HG03095 (cell line): ENCODE data around the gene CENATAC.
"Not testable (repeated sequence)": the region's sequence is repeated elsewhere in the genome, so short reads cannot be mapped to it uniquely, and the experiment has no call there.

Experiments
- ATAC-seq: cut with Tn5 transposase; IDR thresholded peaks from one replicate; pipeline ENCODE4 v1.9.1; 2021; ENCODE audit warnings: moderate library complexity; ENCODE audit not compliant: unreplicated experiment

The CENATAC gene

DNA sequence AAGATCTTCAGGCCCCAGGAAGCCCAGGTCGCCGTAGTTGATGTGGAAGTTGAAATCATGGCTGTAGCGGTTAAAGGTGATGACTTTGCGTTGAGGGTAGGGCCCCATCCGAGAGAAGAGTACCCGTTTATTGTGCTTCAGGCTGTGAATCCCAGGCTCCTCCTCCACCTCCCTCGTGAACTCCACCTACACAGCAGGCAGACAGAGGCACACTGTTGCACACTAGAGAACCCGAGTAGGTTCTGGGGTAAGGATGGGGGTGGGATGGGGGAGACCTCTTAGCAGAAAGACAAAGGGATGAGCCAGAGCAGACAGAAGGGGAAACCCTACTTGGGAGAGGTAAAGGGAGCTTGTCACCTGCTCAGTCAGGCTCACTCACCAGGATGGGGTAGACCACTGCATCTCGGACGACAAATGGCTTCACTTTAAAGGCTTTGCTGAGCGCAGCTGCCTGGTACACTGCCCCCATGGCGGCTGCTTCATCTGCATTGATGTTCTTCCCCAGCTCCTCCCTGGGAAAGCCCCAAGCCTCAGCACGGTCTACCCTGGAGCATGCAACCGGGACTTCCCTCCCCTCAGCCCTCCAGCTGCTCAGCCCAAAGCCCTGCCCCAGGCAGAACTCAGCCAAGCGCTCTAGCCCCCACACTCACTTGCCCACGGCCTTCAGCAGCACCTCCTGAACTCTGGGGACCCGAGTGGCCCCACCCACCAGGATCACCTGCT, 53.7 kb downstream of the CENATAC start:
- peak; percentile 50 for ATAC-seq

DNA sequence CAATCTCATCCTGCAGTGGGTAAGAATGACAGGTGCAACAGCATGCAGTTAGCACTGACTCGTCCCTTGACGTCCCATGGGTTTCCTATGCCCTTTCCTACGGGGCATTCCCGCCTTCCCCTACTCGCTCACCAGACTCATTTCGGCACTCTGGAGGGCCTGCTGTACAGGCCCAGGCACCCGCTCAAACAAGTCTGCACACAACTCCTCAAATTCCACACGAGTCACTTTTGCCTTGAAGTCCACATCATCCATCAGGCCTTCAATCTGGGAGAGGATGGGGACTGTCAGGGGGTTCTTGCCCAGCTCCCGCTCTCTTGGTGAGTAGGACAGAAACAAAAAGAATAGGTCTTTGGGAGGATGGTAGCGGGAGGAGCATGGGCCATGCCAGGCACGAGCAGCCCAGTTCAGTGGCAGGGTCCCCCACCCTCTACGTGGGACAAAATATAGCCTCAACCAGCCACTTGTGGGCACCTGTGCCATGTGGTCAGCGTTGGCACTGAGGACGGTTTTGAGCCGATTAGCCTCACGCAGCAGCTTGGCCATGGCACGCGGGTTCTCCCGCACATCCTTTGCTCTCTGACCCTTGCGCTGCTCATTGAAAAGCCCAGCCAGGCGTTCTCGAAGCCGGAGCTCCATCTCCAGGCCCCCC, 54.4 kb downstream of the CENATAC start:
- no peak for ATAC-seq

DNA sequence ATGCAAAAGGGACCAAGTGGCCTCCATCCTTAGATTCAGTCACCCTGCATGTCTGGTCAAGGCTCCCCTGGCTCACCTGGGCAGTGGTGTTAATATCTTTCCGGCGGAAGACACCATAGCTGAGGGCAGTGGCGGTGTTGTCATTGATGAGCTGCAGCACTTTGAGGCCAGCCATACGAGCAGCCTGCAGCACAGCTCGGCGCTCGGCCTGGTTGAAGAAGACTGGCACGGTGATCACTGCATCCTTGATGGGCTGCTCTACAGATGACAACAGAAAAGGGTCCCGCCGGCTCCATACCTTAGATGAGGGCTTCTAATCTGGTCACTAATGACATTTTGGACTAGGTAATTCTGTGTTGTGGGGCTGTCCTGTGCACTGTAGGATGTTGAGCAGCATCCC, 56.5 kb downstream of the CENATAC start:
- ATAC-seq = no peak

DNA sequence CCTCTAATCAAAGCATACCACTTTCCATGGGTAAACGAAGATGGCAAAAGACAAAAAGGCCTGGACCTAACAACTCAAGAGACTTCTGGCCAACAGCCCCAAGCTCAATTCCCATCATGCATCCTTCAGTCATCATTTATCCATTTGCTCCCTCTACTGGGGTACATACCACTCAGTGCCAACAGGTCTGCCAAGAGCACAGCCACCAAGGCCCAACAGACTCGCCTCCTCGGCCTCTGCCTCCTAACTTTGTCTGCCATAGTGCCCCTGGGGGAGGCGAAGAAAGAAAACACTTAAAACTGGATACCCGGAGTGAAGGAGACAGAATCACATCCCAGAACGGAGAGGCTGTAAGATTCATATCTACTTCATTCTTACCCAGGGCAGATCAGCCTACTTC, 58.0 kb downstream of the CENATAC start:
- ATAC-seq = no peak

DNA sequence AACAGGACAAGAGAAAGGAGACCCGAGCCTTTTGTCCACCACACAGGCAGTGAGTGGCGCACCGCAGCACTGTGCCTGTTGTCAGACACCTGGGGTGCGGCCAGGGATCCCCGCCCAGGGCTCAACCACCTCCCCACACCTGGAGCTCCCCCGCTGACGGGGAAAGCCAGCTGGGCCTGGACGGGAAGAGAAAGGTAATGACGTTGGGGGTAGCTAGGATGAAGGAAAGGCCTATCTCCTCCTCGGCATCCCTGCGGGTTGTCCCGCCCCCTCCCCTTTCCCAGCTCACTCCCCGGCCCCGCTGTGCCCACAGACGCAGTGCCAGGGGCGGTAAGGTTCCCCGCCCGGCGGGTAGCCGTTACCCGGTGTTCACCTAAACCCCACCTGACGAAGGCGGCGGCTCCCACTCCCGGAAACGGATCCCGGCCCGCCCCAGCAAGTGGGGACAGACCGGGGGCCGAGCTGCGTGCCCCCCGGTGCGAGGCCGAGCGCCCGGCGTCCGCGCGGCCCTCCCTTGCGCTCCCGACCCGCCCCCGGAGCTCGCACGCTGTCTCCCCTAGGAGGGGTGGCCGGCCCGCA, 58.6 kb downstream of the CENATAC start:
- peak; percentile 7 for ATAC-seq

DNA sequence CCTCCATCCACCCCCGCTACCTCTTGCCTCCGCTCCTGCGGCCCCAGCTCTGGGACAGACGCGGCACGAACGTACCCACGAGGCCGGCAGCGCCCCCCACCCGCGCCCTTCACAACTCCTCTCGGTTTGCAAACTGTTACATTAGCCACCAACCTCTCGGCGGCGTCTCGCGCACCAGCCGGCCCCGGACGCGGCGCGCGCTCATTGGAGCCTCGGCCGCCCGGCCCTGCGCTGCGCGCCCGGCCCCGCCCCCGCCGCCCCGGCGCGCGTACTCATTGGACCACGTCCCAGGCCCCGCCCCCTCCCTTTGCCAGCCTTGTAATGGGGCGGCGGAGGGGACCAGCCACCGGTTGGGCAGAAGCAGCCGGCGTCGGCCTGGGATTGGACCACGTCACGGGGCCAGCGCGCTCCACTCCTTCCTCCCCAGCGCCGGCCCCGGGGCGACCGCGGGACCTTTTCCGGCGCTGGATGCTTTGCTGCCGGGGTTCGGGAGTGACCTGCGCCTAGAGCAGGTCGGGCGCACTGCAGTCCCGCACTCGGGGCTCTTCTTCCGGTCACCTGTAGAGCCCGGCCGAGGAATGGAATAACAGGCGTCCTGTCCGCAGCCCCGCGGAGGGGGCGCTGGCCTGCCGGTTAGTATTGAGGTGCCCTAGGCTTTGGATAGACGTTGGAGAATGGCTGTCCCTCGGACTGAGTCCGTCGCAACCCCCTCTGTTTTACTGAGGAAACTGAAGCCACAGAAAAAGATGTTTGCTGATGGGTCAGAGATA, 59.2 kb downstream of the CENATAC start, which contains the start of gene HYOU1:
TSS of gene HYOU1 (minus strand) at position 206 of the 770 bp plus-strand sequence. CDS start 1,045 bp downstream, outside the sequence.
- ATAC-seq = peak; percentile 88

DNA sequence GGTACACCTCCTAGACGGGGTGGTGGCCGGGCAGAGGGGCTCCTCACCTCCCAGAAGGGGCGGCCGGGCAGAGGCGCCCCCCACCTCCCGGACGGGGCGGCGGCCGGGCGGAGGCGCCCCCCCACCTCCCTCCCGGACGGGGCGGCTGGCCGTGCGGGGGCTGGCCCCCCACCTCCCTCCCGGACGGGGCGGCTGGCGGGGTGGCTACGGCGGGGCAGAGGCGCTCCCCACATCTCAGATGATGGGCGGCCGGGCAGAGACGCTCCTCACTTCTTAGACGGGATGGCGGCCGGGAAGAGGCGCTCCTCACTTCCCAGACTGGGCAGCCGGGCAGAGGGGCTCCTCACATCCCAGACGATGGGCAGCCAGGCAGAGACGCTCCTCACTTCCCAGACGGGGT, 61.2 kb downstream of the CENATAC start:
- ATAC-seq = not testable (repeated sequence)

DNA sequence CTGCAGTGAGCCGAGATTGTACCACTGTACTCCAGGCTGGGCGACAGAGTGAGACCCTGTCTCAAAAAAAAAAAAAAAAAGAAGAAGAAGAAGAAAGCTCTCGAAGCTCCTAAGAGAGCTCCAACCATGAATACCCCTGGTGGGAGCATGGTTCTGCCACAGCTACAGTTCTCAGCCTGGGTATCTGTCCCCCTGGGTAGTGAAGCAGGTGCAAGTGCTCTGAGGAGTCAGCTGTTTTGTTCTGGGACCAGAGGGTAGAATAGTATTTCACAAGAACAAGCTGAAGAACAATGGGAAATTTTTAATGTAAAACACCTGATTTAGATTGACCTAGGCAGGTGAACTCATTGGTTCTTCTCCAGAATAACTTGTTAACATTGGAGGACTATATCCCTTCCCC, 63.3 kb downstream of the CENATAC start:
- ATAC-seq = no peak

DNA sequence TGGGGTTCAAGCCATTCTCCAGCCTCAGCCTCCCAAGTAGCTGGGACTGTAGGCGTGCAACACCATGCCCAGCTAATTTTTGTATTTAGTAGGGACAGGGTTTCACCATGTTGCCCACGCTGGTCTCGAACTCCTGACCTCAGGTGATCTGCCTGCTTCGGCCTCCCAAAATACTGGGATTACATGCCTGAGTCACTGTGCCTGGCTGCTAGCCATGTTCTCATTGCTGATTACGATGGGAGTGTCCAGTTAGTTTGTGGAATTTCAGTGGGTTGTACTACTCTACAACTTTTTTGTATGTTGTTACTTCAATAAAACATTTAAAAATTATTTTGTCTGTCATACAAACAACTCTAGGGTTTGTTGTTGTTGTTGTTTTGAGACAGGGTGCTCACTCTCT, 64.8 kb downstream of the CENATAC start:
- ATAC-seq = no peak

DNA sequence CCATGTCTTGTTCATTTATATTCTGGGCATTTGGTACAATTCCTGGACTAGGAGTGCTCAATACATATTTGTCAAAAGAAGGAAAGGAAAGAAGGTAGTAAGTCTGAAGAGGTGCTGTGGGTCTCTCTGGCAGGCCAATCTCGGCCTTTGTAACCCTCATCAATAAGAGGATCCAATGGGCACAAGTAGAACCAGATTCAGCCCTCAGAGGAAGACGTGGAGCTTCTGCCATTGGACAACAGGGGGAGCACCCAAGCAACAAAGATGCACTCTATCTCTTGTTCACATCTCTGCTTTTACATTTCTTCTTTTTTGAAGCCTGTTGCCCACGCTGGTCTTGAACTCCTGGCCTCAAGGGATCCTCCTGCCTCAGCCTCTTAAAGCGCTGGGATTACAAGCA, 67.4 kb downstream of the CENATAC start:
- no peak for ATAC-seq
